Loucy (cell line): ENCODE data around the gene PMM1.

Source experiments
- CTCF ChIP-seq: fragments of 200-600 bp; sonication (generic); conservative IDR thresholded peaks from 2 replicates; pipeline ENCODE4 v1.5.1; 2014; ENCODE audit warnings: mild to moderate bottlenecking, antibody characterized with exemption, low read length
- EZH2phosphoT487 ChIP-seq: fragments of 200-600 bp; IDR thresholded peaks from 2 replicates; pipeline ENCODE4 v1.6.1; 2018; ENCODE audit warnings: antibody characterized with exemption, mild to moderate bottlenecking, moderate library complexity, borderline replicate concordance

DNA sequence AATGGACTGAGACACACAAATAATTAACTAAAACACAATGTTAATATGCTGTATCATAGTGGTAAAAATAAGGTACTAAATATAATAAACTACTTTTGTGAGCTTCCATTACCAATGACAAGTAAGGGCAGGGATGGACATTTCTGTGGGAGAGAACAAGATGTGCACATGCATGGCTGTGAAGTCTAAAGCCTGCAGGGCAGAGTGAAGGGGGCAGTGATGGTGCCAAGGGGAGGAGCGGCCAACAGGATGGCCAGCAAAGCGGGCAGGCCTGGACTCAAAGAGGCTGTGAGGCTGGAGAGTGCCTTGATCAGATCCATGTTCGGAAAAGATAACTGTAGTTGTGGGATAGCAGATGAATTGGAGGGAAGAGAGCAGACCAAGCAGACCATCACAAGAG is 18.7 kb upstream of the PMM1 start:
- no peak for TF ChIP-seq CTCF
- TF ChIP-seq EZH2phosphoT487: no peak
